MM.1S (cell line): ENCODE measurements around the gene RGL3.
A peak's percentile ranks its signal among the peaks of the same experiment; 100 is the strongest.

Source experiments
- DNase-seq: peaks from one replicate; pipeline ENCODE4 v3.0.0-alpha.2; 2015
- H2AFZ ChIP-seq: fragments of 300-600 bp; sonication (generic); 2 replicates; pipeline ENCODE4 v1.6.0; 2016; ENCODE audit warnings: antibody characterized with exemption, low read length
- H3F3A ChIP-seq: fragments of 300-600 bp; sonication (generic); 2 replicates; pipeline ENCODE4 v1.6.1; 2016; ENCODE audit warnings: mild to moderate bottlenecking, antibody characterized with exemption, low read length, moderate library complexity, mixed read lengths; ENCODE audit not compliant: insufficient read depth
- H3K27ac ChIP-seq: fragments of 300-600 bp; sonication (generic); 2 replicates; pipeline ENCODE4 v1.5.1; 2016; ENCODE audit warnings: mild to moderate bottlenecking, low read length
- H3K27me3 ChIP-seq: fragments of 300-600 bp; sonication (generic); replicated peaks from 2 replicates; pipeline ENCODE4 v1.6.0; 2016; ENCODE audit warnings: low read length; ENCODE audit not compliant: insufficient read depth
- H3K36me3 ChIP-seq: fragments of 300-600 bp; sonication (generic); replicated peaks from 2 replicates; pipeline ENCODE4 v1.6.1; 2016; ENCODE audit warnings: mild to moderate bottlenecking, low read length, mixed read lengths; ENCODE audit not compliant: insufficient read depth
- H3K4me1 ChIP-seq: fragments of 300-600 bp; sonication (generic); 2 replicates; pipeline ENCODE4 v1.6.1; 2016; ENCODE audit warnings: low read length, mixed read lengths
- H3K4me2 ChIP-seq: fragments of 300-600 bp; sonication (generic); 2 replicates; pipeline ENCODE4 v1.6.0; 2016; ENCODE audit warnings: low read depth, low read length
- H3K4me3 ChIP-seq: fragments of 300-600 bp; sonication (generic); 2 replicates; pipeline ENCODE4 v1.5.1; 2016; ENCODE audit warnings: low read length, mixed read lengths
- H3K79me2 ChIP-seq: fragments of 300-600 bp; sonication (generic); 2 replicates; pipeline ENCODE4 v1.6.1; 2016; ENCODE audit warnings: mixed run types, low read length, mixed read lengths
- H3K9ac ChIP-seq: fragments of 300-600 bp; sonication (generic); 2 replicates; pipeline ENCODE4 v1.6.1; 2016; ENCODE audit warnings: low read length, mixed read lengths
- H3K9me2 ChIP-seq: fragments of 300-600 bp; sonication (generic); replicated peaks from 2 replicates; pipeline ENCODE4 v1.6.1; 2016; ENCODE audit warnings: mild to moderate bottlenecking, low read length, mixed read lengths; ENCODE audit not compliant: insufficient read depth
- H3K9me3 ChIP-seq: fragments of 300-600 bp; sonication (generic); replicated peaks from 2 replicates; pipeline ENCODE4 v1.6.1; 2016; ENCODE audit warnings: mild to moderate bottlenecking, low read length, mixed read lengths; ENCODE audit not compliant: insufficient read depth
- H4K20me1 ChIP-seq: fragments of 300-600 bp; sonication (generic); 2 replicates; pipeline ENCODE4 v1.6.1; 2016; ENCODE audit warnings: mild to moderate bottlenecking, low read length, moderate library complexity, mixed read lengths; ENCODE audit not compliant: insufficient read depth
- EZH2 ChIP-seq: fragments of 300-600 bp; sonication (generic); optimal IDR thresholded peaks from 2 replicates; pipeline ENCODE3; 2017; ENCODE audit warnings: low read depth, mild to moderate bottlenecking, antibody characterized with exemption, low read length, mixed read lengths
- EZH2phosphoT487 ChIP-seq: fragments of 300-600 bp; sonication (generic); IDR thresholded peaks from 2 replicates; pipeline ENCODE4 v1.6.1; 2018; ENCODE audit warnings: antibody characterized with exemption, low read length
- TF ChIP-seq, protein P1 (sequence below): fragments of 300-600 bp; sonication (generic); IDR thresholded peaks from 2 replicates; pipeline ENCODE4 v1.5.1; 2016; ENCODE audit warnings: antibody characterized with exemption, low read length, mixed read lengths

RGL3 gene

DNA sequence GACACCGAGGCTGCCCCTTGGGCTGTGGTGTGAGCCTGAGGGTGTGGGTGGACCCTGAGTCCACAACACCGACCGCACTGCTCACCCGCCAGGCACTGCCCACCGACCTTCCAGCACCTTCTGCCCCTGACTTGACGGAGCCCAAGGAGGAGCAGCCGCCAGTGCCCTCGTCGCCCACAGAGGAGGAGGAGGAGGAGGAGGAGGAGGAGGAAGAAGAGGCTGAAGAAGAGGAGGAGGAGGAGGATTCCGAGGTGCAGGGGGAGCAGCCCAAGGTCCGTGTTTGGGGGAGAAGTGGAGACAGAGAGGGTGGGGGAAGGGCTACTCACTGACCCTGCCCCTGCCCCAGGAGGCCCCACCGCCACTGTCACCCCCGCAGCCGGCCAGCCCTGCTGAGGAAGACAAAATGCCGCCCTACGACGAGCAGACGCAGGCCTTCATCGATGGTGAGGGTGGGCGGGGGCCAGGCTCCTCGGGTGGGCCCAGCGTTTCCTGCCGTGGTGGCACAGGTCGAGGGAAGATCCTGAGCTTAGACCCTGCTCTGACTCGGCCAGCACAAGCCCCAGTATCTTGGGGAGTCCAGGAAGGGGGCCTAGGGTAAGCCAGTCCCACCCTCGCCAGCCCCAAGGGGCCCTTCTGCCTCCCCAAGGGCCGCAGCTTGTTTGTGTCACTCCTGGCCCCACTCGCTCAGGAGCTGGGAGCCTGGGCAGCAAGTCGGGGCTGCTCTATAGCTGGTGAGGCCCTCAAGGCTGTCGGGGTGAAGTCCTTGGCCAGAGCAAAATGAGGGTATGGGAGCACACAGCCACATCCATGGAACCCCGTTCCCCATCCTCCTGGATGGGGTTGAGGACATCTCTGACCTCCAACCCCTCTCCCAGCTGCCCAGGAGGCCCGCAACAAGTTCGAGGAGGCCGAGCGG lies 28.5 kb upstream of the RGL3 start:
- Histone ChIP-seq H3K9me2 (no peaks in the 10 kb centered on the region), H3K27me3 (no peaks in the 10 kb centered on the region; the same call in 1 of the 2 replicates), H3K4me3 (no peak overlapping the region), H4K20me1 (no peaks in the 10 kb centered on the region), H3K4me1 (no peaks in the 10 kb centered on the region), H3K79me2 (no peaks in the 10 kb centered on the region), H3K36me3 (no peaks in the 10 kb centered on the region), H3K9me3 (no peaks in the 10 kb centered on the region), H3K27ac (no peak overlapping the region), H2AFZ (no peak overlapping the region), H3K9ac (no peak overlapping the region), H3F3A (no peaks in the 10 kb centered on the region), H3K4me2 (no peak overlapping the region)
- DNase-seq, result no peak
- TF ChIP-seq EZH2 (no peak), EZH2phosphoT487 (no peak)
- TF ChIP-seq, protein P1, sequence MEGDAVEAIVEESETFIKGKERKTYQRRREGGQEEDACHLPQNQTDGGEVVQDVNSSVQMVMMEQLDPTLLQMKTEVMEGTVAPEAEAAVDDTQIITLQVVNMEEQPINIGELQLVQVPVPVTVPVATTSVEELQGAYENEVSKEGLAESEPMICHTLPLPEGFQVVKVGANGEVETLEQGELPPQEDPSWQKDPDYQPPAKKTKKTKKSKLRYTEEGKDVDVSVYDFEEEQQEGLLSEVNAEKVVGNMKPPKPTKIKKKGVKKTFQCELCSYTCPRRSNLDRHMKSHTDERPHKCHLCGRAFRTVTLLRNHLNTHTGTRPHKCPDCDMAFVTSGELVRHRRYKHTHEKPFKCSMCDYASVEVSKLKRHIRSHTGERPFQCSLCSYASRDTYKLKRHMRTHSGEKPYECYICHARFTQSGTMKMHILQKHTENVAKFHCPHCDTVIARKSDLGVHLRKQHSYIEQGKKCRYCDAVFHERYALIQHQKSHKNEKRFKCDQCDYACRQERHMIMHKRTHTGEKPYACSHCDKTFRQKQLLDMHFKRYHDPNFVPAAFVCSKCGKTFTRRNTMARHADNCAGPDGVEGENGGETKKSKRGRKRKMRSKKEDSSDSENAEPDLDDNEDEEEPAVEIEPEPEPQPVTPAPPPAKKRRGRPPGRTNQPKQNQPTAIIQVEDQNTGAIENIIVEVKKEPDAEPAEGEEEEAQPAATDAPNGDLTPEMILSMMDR, result no peak

GRCh38 chr19:11446652-11447301 lies 27.7 kb upstream of the RGL3 start:
- H3K9me2 ChIP-seq, result no peaks in the 10 kb centered on the region
- no peaks in the 10 kb centered on the region for H4K20me1 ChIP-seq
- TF ChIP-seq, protein P1, result peak; percentile 67
- TF ChIP-seq EZH2phosphoT487, result no peak
- H3K79me2 ChIP-seq, result no peaks in the 10 kb centered on the region
- no peak overlapping the region for H2AFZ ChIP-seq
- no peak overlapping the region for H3K9ac ChIP-seq
- no peaks in the 10 kb centered on the region for H3K9me3 ChIP-seq
- H3K27me3 ChIP-seq, result no peaks in the 10 kb centered on the region
- H3K27ac ChIP-seq, result no peak overlapping the region
- H3K4me3 ChIP-seq, result no peak overlapping the region
- H3K4me1 ChIP-seq, result no peaks in the 10 kb centered on the region
- H3F3A ChIP-seq, result no peaks in the 10 kb centered on the region
- H3K36me3 ChIP-seq, result no peaks in the 10 kb centered on the region
- H3K4me2 ChIP-seq, result no peak overlapping the region
- DNase-seq, result peak; percentile 20

DNA sequence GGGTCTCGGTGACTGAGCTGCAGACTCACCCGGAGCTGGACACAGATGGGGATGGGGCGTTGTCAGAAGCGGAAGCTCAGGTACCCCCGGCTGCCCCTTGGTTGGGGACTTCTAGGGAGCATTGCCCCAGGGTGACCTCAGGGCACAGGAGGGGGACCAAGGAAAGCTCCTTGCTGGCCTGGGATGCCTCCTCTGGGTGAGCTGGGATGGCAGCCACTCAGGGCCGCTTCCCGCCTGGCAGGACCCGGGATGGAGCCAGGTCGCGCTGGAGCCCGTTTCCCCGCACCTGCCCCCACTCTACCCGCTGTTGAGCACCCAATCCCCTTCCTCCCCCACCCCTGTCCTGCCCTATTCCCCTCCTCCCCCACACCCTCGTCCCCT lies 27.1 kb upstream of the RGL3 start:
- Histone ChIP-seq H3K36me3 (no peaks in the 10 kb centered on the region), H3K79me2 (no peaks in the 10 kb centered on the region), H3K27me3 (no peaks in the 10 kb centered on the region), H3K4me2 (no peak overlapping the region), H3K27ac (no peak overlapping the region), H3K9me2 (no peaks in the 10 kb centered on the region), H3K4me3 (no peak overlapping the region), H3K4me1 (no peaks in the 10 kb centered on the region), H3K9me3 (no peaks in the 10 kb centered on the region), H2AFZ (no peak overlapping the region), H4K20me1 (no peaks in the 10 kb centered on the region), H3K9ac (no peak overlapping the region), H3F3A (no peaks in the 10 kb centered on the region)
- no peak for TF ChIP-seq EZH2phosphoT487
- TF ChIP-seq, protein P1, result no peak
- TF ChIP-seq EZH2, result no peak
- DNase-seq, result no peak
